Nephron progenitor cell (in vitro differentiated cells): Measurements from ENCODE around the gene TMEM108.

ENCODE experiments used
- DNase-seq: peaks from one replicate; pipeline ENCODE4 v3.0.0; 2021
- H3K27ac Mint-ChIP-seq: 2 replicates; pipeline ENCODE4 v1.8.0; 2021; ENCODE audit warnings: mild to moderate bottlenecking, moderate library complexity, mixed read lengths
- H3K27me3 Mint-ChIP-seq: 2 replicates; pipeline ENCODE4 v1.8.0; 2021; ENCODE audit warnings: mild to moderate bottlenecking, low read depth, mixed read lengths; ENCODE audit not compliant: poor library complexity
- H3K36me3 Mint-ChIP-seq: 2 replicates; pipeline ENCODE4 v1.8.0; 2021; ENCODE audit warnings: low read depth, mixed read lengths
- H3K4me1 Mint-ChIP-seq: 2 replicates; pipeline ENCODE4 v1.8.0; 2021; ENCODE audit warnings: mixed read lengths
- H3K4me3 Mint-ChIP-seq: 2 replicates; pipeline ENCODE4 v1.8.0; 2021; ENCODE audit warnings: mild to moderate bottlenecking, moderate library complexity, mixed read lengths
- H3K9me3 Mint-ChIP-seq: 2 replicates; pipeline ENCODE4 v1.8.0; 2021; ENCODE audit warnings: mild to moderate bottlenecking, moderate library complexity, mixed read lengths
- CTCF ChIP-seq: fragments of 200-600 bp; sonication (generic); IDR thresholded peaks from 2 replicates; pipeline ENCODE4 v1.5.0; 2021; ENCODE audit warnings: antibody characterized with exemption

The TMEM108 gene

DNA sequence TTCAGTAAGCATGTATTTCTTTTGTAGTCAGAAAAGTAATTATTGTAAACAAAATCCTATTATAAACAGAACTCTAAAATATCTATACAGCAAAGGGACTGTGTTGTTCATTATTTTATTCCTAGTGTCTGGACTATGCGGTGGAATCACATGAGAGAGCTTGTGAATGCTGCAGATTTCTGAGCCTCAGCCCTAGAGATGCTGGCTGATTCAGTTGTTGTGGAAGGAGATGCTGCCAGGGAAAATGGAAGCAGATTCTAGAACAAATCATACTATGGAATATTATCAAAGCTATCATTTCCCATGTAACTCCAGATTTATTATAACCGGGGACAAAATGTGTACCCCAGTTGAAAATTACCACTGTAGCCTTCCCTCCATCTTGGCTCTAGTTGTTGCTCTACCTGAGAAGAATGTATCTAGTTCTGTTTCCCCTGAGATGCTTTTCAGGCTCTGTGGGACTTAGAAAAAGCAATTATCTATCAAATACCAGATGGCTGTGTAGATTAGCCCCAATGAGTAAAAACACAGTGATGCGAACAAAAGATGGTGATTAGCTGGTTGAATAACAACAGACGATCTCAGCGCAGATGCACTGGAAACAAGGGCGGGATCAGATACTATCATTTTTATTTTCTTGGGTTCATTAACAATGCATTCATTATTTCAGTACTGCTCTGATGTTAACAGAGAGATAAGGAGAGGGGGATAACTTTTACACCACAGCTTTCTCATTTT lies 131.3 kb downstream of the TMEM108 start:
- no peak overlapping the region for H3K27ac Mint-ChIP-seq
- H3K36me3 Mint-ChIP-seq, result peaks cover 27% of the 10 kb centered on the region
- H3K4me1 Mint-ChIP-seq, result no peaks in the 10 kb centered on the region
- TF ChIP-seq CTCF, result no peak
- DNase-seq, result no peak
- H3K9me3 Mint-ChIP-seq, result peaks cover 42% of the 10 kb centered on the region
- H3K27me3 Mint-ChIP-seq, result peaks cover 3% of the 10 kb centered on the region
- no peak overlapping the region for H3K4me3 Mint-ChIP-seq

DNA sequence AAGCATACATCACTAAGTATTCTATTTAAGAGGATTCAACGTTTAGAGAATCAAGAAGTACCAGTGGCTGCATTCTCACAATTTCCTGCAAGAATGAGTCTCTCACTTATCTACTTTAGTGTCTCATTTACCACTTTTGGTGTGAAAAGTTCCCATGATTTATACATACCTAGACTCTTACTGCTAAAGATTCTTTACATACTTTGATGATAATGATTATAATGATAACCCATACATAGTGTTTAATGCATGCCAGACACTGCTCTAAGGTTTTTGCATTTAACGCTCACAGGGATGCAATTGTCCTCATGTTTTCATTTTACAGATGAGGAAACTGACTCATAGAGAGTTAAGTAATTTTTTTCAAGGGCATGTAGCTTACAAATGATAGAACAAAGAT lies 133.6 kb downstream of the TMEM108 start:
- H3K27me3 Mint-ChIP-seq, result no peaks in the 10 kb centered on the region
- H3K36me3 Mint-ChIP-seq, result peaks cover 23% of the 10 kb centered on the region
- H3K4me3 Mint-ChIP-seq, result no peak overlapping the region
- H3K27ac Mint-ChIP-seq, result no peak overlapping the region
- H3K9me3 Mint-ChIP-seq, result peaks cover 57% of the 10 kb centered on the region
- no peaks in the 10 kb centered on the region for H3K4me1 Mint-ChIP-seq
- no peak for TF ChIP-seq CTCF
- no peak for DNase-seq

- Mint-ChIP-seq H3K4me1 (no peaks in the 10 kb centered on the region), H3K27me3 (no peaks in the 10 kb centered on the region), H3K9me3 (peaks cover 8% of the 10 kb centered on the region), H3K27ac (no peak overlapping the region), H3K36me3 (no peaks in the 10 kb centered on the region), H3K4me3 (no peak overlapping the region)
- TF ChIP-seq CTCF, result no peak
- no peak for DNase-seq
Observed at GRCh38 chr3:133181392-133182150, 143.4 kb downstream of the TMEM108 start.

DNA sequence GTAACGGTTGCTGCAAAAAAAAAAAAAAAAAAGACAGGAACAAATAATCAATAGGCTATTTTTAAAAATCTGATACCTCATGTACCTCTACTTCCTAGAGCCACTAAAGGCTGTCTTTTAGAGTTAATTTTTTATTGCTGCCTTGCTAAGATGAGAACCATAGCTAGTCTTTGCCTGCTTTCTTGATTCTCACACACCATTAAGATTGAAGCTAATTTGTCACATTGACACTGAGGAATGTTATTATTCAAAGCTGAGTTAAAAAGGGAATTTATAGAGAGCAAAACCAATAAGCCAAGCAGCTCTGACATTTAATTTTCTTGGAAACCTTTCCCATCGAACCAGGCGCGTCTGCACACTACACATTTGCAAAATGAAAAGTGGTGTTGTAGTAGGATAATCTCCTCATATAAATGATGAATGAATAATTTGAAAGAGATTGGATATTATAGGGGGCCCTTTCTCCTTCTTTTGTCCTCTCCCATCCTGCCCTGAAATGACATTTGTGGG lies 149.7 kb downstream of the TMEM108 start:
- Mint-ChIP-seq H3K4me3 (no peak overlapping the region), H3K36me3 (no peaks in the 10 kb centered on the region), H3K27ac (no peak overlapping the region), H3K9me3 (no peaks in the 10 kb centered on the region), H3K27me3 (peaks cover 8% of the 10 kb centered on the region), H3K4me1 (peaks cover 9% of the 10 kb centered on the region)
- TF ChIP-seq CTCF, result no peak
- DNase-seq, result no peak

GRCh38 chr3:133188996-133189395 lies 150.8 kb downstream of the TMEM108 start:
- Mint-ChIP-seq H3K4me1 (peaks cover 10% of the 10 kb centered on the region), H3K9me3 (no peaks in the 10 kb centered on the region), H3K36me3 (no peaks in the 10 kb centered on the region), H3K27me3 (peaks cover 8% of the 10 kb centered on the region), H3K27ac (no peak overlapping the region), H3K4me3 (no peak overlapping the region)
- no peak for TF ChIP-seq CTCF
- DNase-seq, result no peak
